Liver (tissue), 9 donors: ENCODE measurements around the gene PZP. TPM values are rescaled to one million over a fixed set of nuclear protein-coding genes. Genes with fewer than 3 reads are reported as not detected.

Experiments
- DNase-seq: peaks from one replicate; pipeline ENCODE4 v3.0.0-alpha.2; 2017; ENCODE audit warnings: low spot score
- H3K27ac ChIP-seq, 2 donors: one replicate each; pipeline ENCODE4 v1.7.0; 2013; ENCODE audit warnings: inconsistent platforms in 2 of 2, low read length in 2 of 2, control low read depth in 1 of 2, low read depth in 1 of 2, mild to moderate bottlenecking in 1 of 2
- H3K27me3 ChIP-seq, 4 donors: one replicate each; pipeline versions ENCODE4 v1.6.1 to v1.7.0; 2013; ENCODE audit warnings: low read length in 3 of 4, inconsistent platforms in 1 of 4, mild to moderate bottlenecking in 1 of 4, moderate library complexity in 1 of 4; ENCODE audit not compliant: control insufficient read depth in 4 of 4, insufficient read depth in 4 of 4
- H3K36me3 ChIP-seq, 4 donors: one replicate each; pipeline versions ENCODE4 v1.6.1 to v1.7.0; 2013; ENCODE audit warnings: low read length in 3 of 4, mild to moderate bottlenecking in 3 of 4, low read depth in 1 of 4, moderate library complexity in 1 of 4; ENCODE audit not compliant: control insufficient read depth in 4 of 4, insufficient read depth in 3 of 4
- H3K4me1 ChIP-seq, 4 donors: one replicate each; pipeline versions ENCODE4 v1.6.1 to v1.7.0; 2013; ENCODE audit warnings: low read length in 3 of 4, mild to moderate bottlenecking in 3 of 4, moderate library complexity in 1 of 4; ENCODE audit not compliant: control insufficient read depth in 4 of 4, insufficient read depth in 4 of 4
- H3K4me3 ChIP-seq, 3 donors: one replicate each; pipeline versions ENCODE4 v1.6.1 to v1.7.0; 2013; ENCODE audit warnings: low read length in 3 of 3, control low read depth in 1 of 3, low read depth in 1 of 3, mild to moderate bottlenecking in 1 of 3
- H3K9ac ChIP-seq, 2 donors: one replicate each; pipeline ENCODE4 v1.7.0; 2013; ENCODE audit warnings: low read length in 2 of 2, mild to moderate bottlenecking in 2 of 2, moderate library complexity in 2 of 2, control low read depth in 1 of 2, low read depth in 1 of 2
- H3K9me3 ChIP-seq, 4 donors: one replicate each; pipeline versions ENCODE4 v1.6.1 to v1.7.0; 2013; ENCODE audit warnings: low read length in 3 of 4; ENCODE audit not compliant: control insufficient read depth in 4 of 4
- FOXA2 ChIP-seq: IDR thresholded peaks from 2 replicates; pipeline ENCODE4 v1.6.1; 2016; ENCODE audit warnings: antibody characterized with exemption
- HNF4A ChIP-seq, 2 donors: conservative IDR thresholded peaks; 2 replicates each; pipeline ENCODE4 v1.6.1; 2016; ENCODE audit warnings: antibody characterized with exemption in 2 of 2, mild to moderate bottlenecking in 2 of 2
- HNF4G ChIP-seq: IDR thresholded peaks from 2 replicates; pipeline ENCODE4 v1.6.1; 2016; ENCODE audit warnings: antibody characterized with exemption
- JUND ChIP-seq, 2 donors: IDR thresholded peaks; 2 replicates each; pipeline ENCODE4 v1.6.1; 2016; ENCODE audit warnings: antibody characterized with exemption in 2 of 2
- RAD21 ChIP-seq, 2 donors: IDR thresholded peaks; 2 replicates each; pipeline ENCODE4 v1.6.1; 2016; ENCODE audit warnings: antibody characterized with exemption in 2 of 2, mild to moderate bottlenecking in 2 of 2
- RXRA ChIP-seq, 2 donors: IDR thresholded peaks; 2 replicates each; pipeline ENCODE4 v1.6.1; 2017 to 2018; ENCODE audit warnings: antibody characterized with exemption in 2 of 2, mild to moderate bottlenecking in 1 of 2
- SP1 ChIP-seq: IDR thresholded peaks from 2 replicates; pipeline ENCODE4 v1.6.1; 2018; ENCODE audit warnings: antibody characterized with exemption, mild to moderate bottlenecking
- TAF1 ChIP-seq: conservative IDR thresholded peaks from 2 replicates; pipeline ENCODE4 v1.6.1; 2016; ENCODE audit warnings: antibody characterized with exemption, mild to moderate bottlenecking
- YY1 ChIP-seq: IDR thresholded peaks from 2 replicates; pipeline ENCODE4 v1.6.1; 2016; ENCODE audit warnings: antibody characterized with exemption, mild to moderate bottlenecking
- WGBS: extraction: QIAGEN DNeasy Blood & Tissue Kit; methylation state at CpG from one replicate; pipeline ENCODE4 v1.1.7; 2013; 5-methylcytosine and 5-hydroxymethylcytosine counted together
- polyA plus RNA-seq, 2 donors: library from polyadenylated mRNA; stranded (reverse) in 1 of 2; unstranded in 1 of 2; fragments of 200-250 nt in 1 of 2; fragments of >200 nt in 1 of 2; fragmentation: Nextera tagmentation in 1 of 2; extraction: Ambion mirVana in 1 of 2; gene quantifications; one replicate each; pipeline versions ENCODE4 v1.2.1 to v1.2.3, GENCODE V29; 2013 to 2015
- total RNA-seq, 2 donors: library from RNA; depleted of rRNA; stranded (reverse); fragments of >200 nt; gene quantifications; one replicate each; pipeline ENCODE4 v1.2.3, GENCODE V29; 2014
- TF ChIP-seq, protein P1 (sequence below): IDR thresholded peaks from 2 replicates; pipeline ENCODE4 v1.6.1; 2016; ENCODE audit warnings: antibody characterized with exemption
- TF ChIP-seq, protein P2 (sequence below): IDR thresholded peaks from 2 replicates; pipeline ENCODE4 v1.6.1; 2016; ENCODE audit warnings: antibody characterized with exemption
- TF ChIP-seq, protein P3 (sequence below): fragments of 150-350 bp; IDR thresholded peaks from 2 replicates; pipeline ENCODE4 v1.5.1; 2017; ENCODE audit warnings: improper control_type of control experiment, low read depth, low read length; ENCODE audit not compliant: missing input control
- donor health status: healthy.
- donor health status: healthy.
- donor health status: healthy.
- donor health status: healthy.
- donor health status: healthy.

The PZP gene
- total and polyA plus RNA-seq, 4 donors = 0.05 to 18.7 (median 2.8) TPM

DNA sequence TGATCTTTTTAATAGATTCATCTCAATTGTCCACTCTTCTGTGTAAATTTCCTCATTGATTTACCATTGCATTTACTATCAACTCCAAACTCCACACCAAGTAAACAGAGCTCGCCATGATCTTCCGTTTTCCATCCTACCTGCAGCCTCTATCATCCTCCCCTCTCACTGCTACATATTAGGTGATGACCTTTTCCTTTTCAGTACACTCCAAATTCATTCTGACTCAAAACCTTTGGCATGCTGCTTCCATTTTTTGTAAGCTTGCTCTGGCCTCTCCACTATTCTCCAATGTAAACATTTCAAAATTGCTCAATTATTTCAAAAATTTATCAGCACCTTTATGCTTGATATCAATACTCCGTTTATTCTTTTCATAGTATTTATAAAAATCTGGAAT lies 40.2 kb upstream of the PZP start:
- H3K9me3 ChIP-seq = no peaks in the 10 kb centered on the region
- no peak overlapping the region for H3K9ac ChIP-seq
- no peak overlapping the region for H3K4me3 ChIP-seq
- H3K36me3 ChIP-seq = no peaks in the 10 kb centered on the region
- no peaks in the 10 kb centered on the region for H3K27me3 ChIP-seq
- TF ChIP-seq RXRA (IDR thresholded peaks at IDR 0.05) (peak in 1 of 2 donors; percentile 34), FOXA2 (peak; percentile 5), SP1 (no peak), RAD21 (IDR thresholded peaks at IDR 0.05) (no peak), YY1 (peak; percentile 38), HNF4A (conservative IDR thresholded peaks at IDR 0.05) (peak in 1 of 2 donors; percentile 33)
- no peak overlapping the region for H3K27ac ChIP-seq
- peaks cover 2 to 13% (median 6%) of the 10 kb centered on the region in 4 donors for H3K4me1 ChIP-seq
- no peak for DNase-seq
- 31% methylated on average over 3 of the region's 3 CpGs for WGBS

DNA sequence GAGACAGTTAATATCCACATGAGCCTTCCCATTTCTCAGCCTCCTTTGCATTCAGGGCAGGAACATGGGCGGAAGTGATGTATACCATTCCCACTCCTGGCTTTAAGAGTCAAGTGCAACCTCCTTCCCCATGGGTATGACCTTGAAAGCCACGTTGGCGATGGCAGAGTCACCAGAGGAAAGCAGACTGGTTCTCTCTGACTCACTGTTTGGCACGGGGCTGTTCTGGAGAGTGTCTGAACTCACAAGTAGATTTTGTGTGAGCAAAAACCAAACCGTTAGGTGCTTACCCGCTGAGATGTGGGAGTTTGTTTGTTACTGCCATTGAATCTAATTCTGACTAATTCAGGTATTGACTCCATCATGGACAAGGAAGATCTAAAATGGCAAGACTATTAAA lies 36.7 kb upstream of the PZP start:
- DNase-seq = no peak
- no peaks in the 10 kb centered on the region for H3K27me3 ChIP-seq
- H3K9ac ChIP-seq = no peak overlapping the region
- H3K4me1 ChIP-seq = peaks cover 2 to 13% (median 6%) of the 10 kb centered on the region in 4 donors
- H3K36me3 ChIP-seq = no peaks in the 10 kb centered on the region
- no peaks in the 10 kb centered on the region for H3K9me3 ChIP-seq
- no peak overlapping the region for H3K4me3 ChIP-seq
- H3K27ac ChIP-seq = peak overlapping the region; percentile 21 to 77
- 47% methylated on average over 6 of the region's 6 CpGs for WGBS
- TF ChIP-seq, protein P1, sequence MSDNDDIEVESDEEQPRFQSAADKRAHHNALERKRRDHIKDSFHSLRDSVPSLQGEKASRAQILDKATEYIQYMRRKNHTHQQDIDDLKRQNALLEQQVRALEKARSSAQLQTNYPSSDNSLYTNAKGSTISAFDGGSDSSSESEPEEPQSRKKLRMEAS = peak; percentile 35
- no peak for TF ChIP-seq JUND (IDR thresholded peaks at IDR 0.05)
- peak; percentile 61 for TF ChIP-seq YY1
- TF ChIP-seq HNF4A (conservative IDR thresholded peaks at IDR 0.05) = peak in 1 of 2 donors; percentile 29

DNA sequence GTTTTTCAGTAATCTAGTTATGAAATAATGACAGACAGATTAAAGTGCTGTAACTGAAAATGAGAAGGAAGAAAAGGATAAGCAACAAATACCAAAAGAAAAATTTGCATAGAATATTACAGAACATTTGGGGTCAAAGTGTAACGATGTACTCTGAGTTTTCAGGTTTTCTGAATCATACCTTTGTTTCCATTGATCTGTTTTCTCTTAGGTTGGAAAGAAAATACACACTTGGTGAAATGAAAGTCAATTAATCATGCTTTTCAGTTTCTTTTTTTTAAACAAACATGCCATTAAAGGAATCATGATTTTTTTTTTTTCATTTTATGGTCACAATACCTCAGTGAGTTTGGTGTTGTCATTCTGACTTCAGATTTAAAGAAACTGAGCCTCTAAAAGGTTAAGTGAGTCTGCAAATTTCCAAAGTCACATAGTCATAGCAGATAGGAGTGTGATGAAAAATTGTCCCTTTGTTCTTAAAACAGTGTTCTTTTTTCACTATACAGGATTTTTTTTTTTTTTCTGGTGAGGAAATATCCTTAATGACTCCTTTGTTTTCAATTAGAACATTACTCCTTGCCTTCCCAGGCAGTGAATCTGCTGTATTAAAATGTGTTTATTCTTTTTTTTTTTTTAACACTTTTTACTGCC lies 35.9 kb upstream of the PZP start:
- 24% methylated on average over 1 of the region's 1 CpG for WGBS
- Histone ChIP-seq H3K27ac (peak overlapping the region; percentile 21 to 77), H3K9ac (peak overlapping the region; percentile 21 to 67), H3K9me3 (no peaks in the 10 kb centered on the region), H3K4me1 (peaks cover 2 to 13% (median 6%) of the 10 kb centered on the region in 4 donors), H3K36me3 (no peaks in the 10 kb centered on the region), H3K27me3 (no peaks in the 10 kb centered on the region), H3K4me3 (no peak overlapping the region)
- no peak for DNase-seq
- TF ChIP-seq, protein P2, sequence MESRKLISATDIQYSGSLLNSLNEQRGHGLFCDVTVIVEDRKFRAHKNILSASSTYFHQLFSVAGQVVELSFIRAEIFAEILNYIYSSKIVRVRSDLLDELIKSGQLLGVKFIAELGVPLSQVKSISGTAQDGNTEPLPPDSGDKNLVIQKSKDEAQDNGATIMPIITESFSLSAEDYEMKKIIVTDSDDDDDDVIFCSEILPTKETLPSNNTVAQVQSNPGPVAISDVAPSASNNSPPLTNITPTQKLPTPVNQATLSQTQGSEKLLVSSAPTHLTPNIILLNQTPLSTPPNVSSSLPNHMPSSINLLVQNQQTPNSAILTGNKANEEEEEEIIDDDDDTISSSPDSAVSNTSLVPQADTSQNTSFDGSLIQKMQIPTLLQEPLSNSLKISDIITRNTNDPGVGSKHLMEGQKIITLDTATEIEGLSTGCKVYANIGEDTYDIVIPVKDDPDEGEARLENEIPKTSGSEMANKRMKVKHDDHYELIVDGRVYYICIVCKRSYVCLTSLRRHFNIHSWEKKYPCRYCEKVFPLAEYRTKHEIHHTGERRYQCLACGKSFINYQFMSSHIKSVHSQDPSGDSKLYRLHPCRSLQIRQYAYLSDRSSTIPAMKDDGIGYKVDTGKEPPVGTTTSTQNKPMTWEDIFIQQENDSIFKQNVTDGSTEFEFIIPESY = peak; percentile 14
- TF ChIP-seq JUND (IDR thresholded peaks at IDR 0.05) (no peak), SP1 (peak; percentile 28), RAD21 (IDR thresholded peaks at IDR 0.05) (peak in 1 of 2 donors; percentile 9), HNF4A (conservative IDR thresholded peaks at IDR 0.05) (peak; percentile 51), RXRA (IDR thresholded peaks at IDR 0.05) (peak in 1 of 2 donors; percentile 23)
- TF ChIP-seq, protein P1 = no peak

DNA sequence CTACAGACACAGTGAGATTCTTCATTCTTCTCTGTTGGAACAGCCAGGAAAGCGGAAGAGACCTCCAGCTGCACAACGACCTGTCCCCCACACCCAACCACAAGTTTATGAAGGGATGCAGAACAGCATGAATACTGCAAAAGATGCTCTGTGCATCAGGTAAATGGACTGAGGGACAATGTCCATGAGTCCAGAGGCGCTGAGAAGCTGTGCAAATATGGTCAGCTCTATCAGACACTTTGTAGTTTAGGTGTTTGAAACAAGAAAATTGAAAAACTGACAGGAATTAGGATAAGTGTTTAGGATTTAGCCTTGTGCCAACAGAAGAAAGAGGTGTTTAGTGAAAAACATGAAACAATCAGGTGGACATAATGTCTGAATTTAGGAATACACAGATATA lies 33.1 kb upstream of the PZP start:
- no peak overlapping the region for H3K4me3 ChIP-seq
- H3K9ac ChIP-seq = no peak overlapping the region
- H3K4me1 ChIP-seq = peaks cover 2 to 11% (median 6%) of the 10 kb centered on the region in 4 donors
- no peaks in the 10 kb centered on the region for H3K9me3 ChIP-seq
- H3K36me3 ChIP-seq = no peaks in the 10 kb centered on the region
- H3K27me3 ChIP-seq = no peaks in the 10 kb centered on the region
- TF ChIP-seq, protein P3, sequence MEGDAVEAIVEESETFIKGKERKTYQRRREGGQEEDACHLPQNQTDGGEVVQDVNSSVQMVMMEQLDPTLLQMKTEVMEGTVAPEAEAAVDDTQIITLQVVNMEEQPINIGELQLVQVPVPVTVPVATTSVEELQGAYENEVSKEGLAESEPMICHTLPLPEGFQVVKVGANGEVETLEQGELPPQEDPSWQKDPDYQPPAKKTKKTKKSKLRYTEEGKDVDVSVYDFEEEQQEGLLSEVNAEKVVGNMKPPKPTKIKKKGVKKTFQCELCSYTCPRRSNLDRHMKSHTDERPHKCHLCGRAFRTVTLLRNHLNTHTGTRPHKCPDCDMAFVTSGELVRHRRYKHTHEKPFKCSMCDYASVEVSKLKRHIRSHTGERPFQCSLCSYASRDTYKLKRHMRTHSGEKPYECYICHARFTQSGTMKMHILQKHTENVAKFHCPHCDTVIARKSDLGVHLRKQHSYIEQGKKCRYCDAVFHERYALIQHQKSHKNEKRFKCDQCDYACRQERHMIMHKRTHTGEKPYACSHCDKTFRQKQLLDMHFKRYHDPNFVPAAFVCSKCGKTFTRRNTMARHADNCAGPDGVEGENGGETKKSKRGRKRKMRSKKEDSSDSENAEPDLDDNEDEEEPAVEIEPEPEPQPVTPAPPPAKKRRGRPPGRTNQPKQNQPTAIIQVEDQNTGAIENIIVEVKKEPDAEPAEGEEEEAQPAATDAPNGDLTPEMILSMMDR = no peak
- TF ChIP-seq HNF4G (peak; percentile 17), FOXA2 (no peak), TAF1 (no peak), HNF4A (conservative IDR thresholded peaks at IDR 0.05) (peak; percentile 82 to 86)
- peak overlapping the region in 1 of 2 donors; percentile 34 for H3K27ac ChIP-seq
- WGBS = 71% methylated on average over 3 of the region's 3 CpGs
- DNase-seq = no peak
